H1 (cell line): ENCODE results near the gene TPRX1. TPM values are rescaled to one million over a fixed set of nuclear protein-coding genes. Genes with fewer than 3 reads are reported as not detected.

Experiments used
- ASH2L ChIP-seq: fragments of 200-600, 300-600 bp; sonication (generic); IDR thresholded peaks from one replicate; pipeline ENCODE4 v1.7.1; 2017; ENCODE audit warnings: low read length
- CBX8 ChIP-seq: fragments of 300-800, 300-1000 bp; sonication (generic); IDR thresholded peaks from 2 replicates; pipeline ENCODE4 v1.7.1; 2016; ENCODE audit warnings: low read depth, low read length, borderline replicate concordance
- EZH2 ChIP-seq: fragments of 200-600 bp; sonication (generic); IDR thresholded peaks from 2 replicates; pipeline ENCODE4 v1.7.1; 2012; ENCODE audit warnings: low read depth, mild to moderate bottlenecking, moderate library complexity, low read length, inconsistent platforms; ENCODE audit not compliant: severe bottlenecking
- MAX ChIP-seq: IDR thresholded peaks from 2 replicates; pipeline ENCODE4 v1.6.1; 2012; ENCODE audit warnings: inconsistent platforms
- polyA plus RNA-seq, 7 experiments: library from polyadenylated mRNA; depleted of rRNA in 3 of 7; stranded (reverse) in 5 of 7; unstranded in 2 of 7; fragments of >200 nt in 5 of 7; fragments of 200-250 nt in 2 of 7; gene quantifications; 1 replicate in 5 of 7; 2 replicates in 1 of 7; 4 replicates in 1 of 7; pipeline versions ENCODE4 v1.2.1 to v1.2.3, GENCODE V29; 2011 to 2013; ENCODE audit warnings: missing spikeins in 2 of 7, mixed read lengths in 2 of 7
- total RNA-seq: library from RNA; stranded (reverse); fragmentation: NEBNext Ultra II Directional; extraction: Animal tissue kit (Norgen Biotek cat#: 25700); gene quantifications from 2 replicates; pipeline ENCODE4 v1.2.1, GENCODE V29; 2021

The TPRX1 gene
- total and polyA plus RNA-seq, 2 of the 8 experiments (the other 6 are each of a cell fraction or from before 2014, with no cell fraction given): 0.03 TPM; not detected in 1

- no peak for TF ChIP-seq CBX8
- no peak for TF ChIP-seq MAX
- no peak for TF ChIP-seq ASH2L
- no peak for TF ChIP-seq EZH2
Observed at GRCh38 chr19:47766670-47767069, 37.7 kb downstream of the TPRX1 start (continued).
